HG03354 (cell line): ENCODE data around the gene DNAI2.

Experiments
- ATAC-seq: cut with Tn5 transposase; IDR thresholded peaks from one replicate; pipeline ENCODE4 v1.9.1; 2021; ENCODE audit warnings: mild to moderate bottlenecking; ENCODE audit not compliant: unreplicated experiment, poor library complexity, severe bottlenecking

Gene DNAI2

GRCh38 chr17:74332017-74332650 lies 58.1 kb downstream of the DNAI2 start:
- ATAC-seq, result no peak

- no peak for ATAC-seq
Observed at GRCh38 chr17:74332763-74333283, 58.8 kb downstream of the DNAI2 start.

GRCh38 chr17:74334393-74335039 lies 60.5 kb downstream of the DNAI2 start:
- no peak for ATAC-seq

GRCh38 chr17:74335529-74336062 lies 61.6 kb downstream of the DNAI2 start:
- no peak for ATAC-seq

GRCh38 chr17:74336307-74336706 lies 62.3 kb downstream of the DNAI2 start:
- ATAC-seq, result no peak

- no peak for ATAC-seq
Observed at GRCh38 chr17:74337834-74338500, 63.9 kb downstream of the DNAI2 start.

GRCh38 chr17:74339537-74340195 lies 65.6 kb downstream of the DNAI2 start:
- no peak for ATAC-seq

GRCh38 chr17:74340470-74341023 lies 66.5 kb downstream of the DNAI2 start:
- no peak for ATAC-seq

- ATAC-seq, result no peak
Observed at GRCh38 chr17:74342224-74342623, 68.2 kb downstream of the DNAI2 start.

GRCh38 chr17:74343121-74343520 lies 69.1 kb downstream of the DNAI2 start:
- no peak for ATAC-seq

GRCh38 chr17:74343526-74344284 lies 69.7 kb downstream of the DNAI2 start:
- ATAC-seq, result no peak

- no peak for ATAC-seq
Observed at GRCh38 chr17:74344658-74345057, 70.6 kb downstream of the DNAI2 start.

- no peak for ATAC-seq
Observed at GRCh38 chr17:74345433-74346241, 71.6 kb downstream of the DNAI2 start.

GRCh38 chr17:74347646-74348045 lies 73.6 kb downstream of the DNAI2 start:
- no peak for ATAC-seq

- no peak for ATAC-seq
Observed at GRCh38 chr17:74349120-74349519, 75.1 kb downstream of the DNAI2 start.

GRCh38 chr17:74350486-74350885 lies 76.5 kb downstream of the DNAI2 start:
- ATAC-seq, result no peak

GRCh38 chr17:74351552-74352210 lies 77.6 kb downstream of the DNAI2 start:
- ATAC-seq, result no peak
